ENCODE results near the gene SYT12.
"Not testable (repeated sequence)": the region's sequence is repeated elsewhere in the genome, so short reads cannot be mapped to it uniquely, and the experiment has no call there.

Gene SYT12

DNA sequence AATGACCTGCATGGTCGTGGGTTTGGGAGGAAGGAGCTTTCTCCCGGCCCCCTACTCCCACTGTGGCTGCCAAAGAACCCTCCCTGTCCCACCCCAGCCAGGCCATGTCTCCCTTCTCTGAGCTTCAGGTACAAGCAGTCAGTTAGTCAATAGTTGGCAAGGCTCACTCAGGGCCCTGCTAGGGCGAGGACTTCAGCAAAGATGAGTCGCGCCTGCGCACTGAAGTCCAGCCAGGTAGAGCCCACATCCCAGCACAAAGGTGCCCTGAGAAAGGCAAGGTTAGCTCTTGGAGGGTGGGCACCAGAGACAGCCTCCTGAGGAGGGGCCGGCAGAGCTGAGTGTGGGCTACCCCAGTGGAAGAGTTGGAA is 36.8 kb upstream of the SYT12 start:
- no peaks in the 10 kb centered on the region for H3K9me3 Mint-ChIP-seq
- H3K4me1 Mint-ChIP-seq (ENCODE audit: low read depth), result peaks cover 5% of the 10 kb centered on the region
- H3K27ac Mint-ChIP-seq, result peak overlapping the region; percentile 4
- H3K4me3 Mint-ChIP-seq, result no peak overlapping the region
- no peak for DNase-seq
- H3K27me3 Mint-ChIP-seq, result peaks cover 18% of the 10 kb centered on the region
- H3K36me3 Mint-ChIP-seq (ENCODE audit: low read depth), result no peaks in the 10 kb centered on the region

DNA sequence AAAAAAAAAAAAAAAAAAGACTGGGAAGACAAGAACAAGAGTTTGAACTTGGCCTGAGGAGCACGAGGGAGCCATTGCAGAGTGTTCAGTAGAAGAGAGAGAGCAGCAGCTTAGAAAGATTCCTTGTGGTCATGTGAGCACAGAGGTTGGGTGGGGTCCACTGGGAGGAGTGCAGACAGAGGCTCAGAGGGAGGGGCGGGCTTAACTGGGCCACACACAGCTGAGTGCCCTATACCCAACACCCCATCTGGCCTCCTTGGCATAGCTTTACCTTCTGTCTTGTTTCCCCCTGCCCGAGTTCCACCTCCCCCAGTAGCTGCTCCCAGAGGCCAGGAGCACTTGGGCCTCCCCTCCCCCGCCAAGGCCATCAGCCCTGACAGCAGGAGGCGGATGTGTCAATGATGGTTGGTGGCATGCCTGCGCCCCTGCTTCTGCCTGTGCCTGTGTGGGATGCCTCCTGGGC is 35.7 kb upstream of the SYT12 start:
- peaks cover 19% of the 10 kb centered on the region for H3K27me3 Mint-ChIP-seq

DNA sequence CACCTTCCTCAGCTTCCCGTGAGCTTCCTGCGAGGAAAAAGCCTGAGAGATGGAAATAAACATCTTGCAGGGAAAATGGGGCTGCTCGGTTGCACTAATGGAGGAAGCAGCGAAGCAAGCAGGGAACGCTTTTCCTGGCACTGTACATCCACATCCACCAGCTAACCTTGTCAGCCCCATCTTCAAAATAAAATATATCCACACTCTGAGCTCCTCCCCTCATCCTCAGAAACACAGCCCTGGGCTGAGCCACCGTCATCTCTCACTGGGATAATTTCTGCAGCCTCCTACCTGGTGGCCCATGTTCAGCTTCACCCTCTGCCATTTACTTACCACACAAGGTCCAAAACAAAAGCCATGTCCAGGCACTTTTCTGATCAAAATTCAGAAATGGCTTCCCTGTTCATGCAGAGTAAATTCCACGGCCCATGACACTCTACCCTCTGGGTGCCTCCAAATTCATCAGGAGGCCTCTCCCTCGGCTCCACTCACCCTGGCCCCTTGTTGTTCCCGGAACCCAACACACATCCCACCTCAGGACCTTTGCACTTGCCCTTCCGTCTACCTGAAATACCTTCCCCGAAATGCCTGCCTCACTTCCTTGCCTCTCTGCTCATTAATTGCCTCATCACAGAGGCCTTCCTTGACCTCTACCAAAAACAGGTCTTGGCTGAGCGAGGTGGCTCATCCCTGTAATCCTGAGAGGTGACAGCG is 34.9 kb upstream of the SYT12 start:
- Mint-ChIP-seq H3K9me3 (no peaks in the 10 kb centered on the region), H3K4me3 (no peak overlapping the region), H3K36me3 (ENCODE audit: low read depth) (no peaks in the 10 kb centered on the region), H3K27me3 (peaks cover 18% of the 10 kb centered on the region), H3K27ac (no peak overlapping the region), H3K4me1 (ENCODE audit: low read depth) (no peaks in the 10 kb centered on the region)
- DNase-seq, result no peak

More for the DNA sequence above, 35.7 kb upstream of the SYT12 start:
- no peak overlapping the region for H3K4me3 Mint-ChIP-seq
- H3K9me3 Mint-ChIP-seq, result no peaks in the 10 kb centered on the region
- peaks cover 2% of the 10 kb centered on the region for H3K4me1 Mint-ChIP-seq (ENCODE audit: low read depth)
- H3K36me3 Mint-ChIP-seq (ENCODE audit: low read depth), result no peaks in the 10 kb centered on the region
- no peak for DNase-seq
- no peak overlapping the region for H3K27ac Mint-ChIP-seq

DNA sequence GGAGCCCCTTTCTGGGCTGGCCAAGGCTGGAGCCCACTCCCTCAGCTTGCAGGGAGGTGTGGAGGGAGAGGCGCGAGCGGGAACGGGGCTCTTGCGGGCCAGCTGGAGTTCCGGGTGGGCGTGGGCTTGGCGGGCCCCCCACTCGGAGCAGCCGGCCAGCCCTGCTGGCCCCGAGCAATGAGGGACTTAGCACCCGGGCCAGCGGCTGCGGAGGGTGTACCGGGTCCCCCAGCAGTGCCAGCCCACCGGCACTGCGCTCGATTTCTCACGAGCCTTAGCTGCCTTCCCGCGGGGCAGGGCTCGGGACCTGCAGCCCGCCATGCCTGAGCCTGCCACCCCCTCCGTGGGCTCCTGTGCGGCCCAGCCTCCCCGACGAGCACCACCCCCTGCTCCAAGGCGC is 34.2 kb upstream of the SYT12 start:
- not testable (repeated sequence) for DNase-seq; H3K36me3 Mint-ChIP-seq (ENCODE audit: low read depth); H3K4me3 Mint-ChIP-seq; H3K9me3 Mint-ChIP-seq; H3K4me1 Mint-ChIP-seq (ENCODE audit: low read depth); H3K27ac Mint-ChIP-seq
- H3K27me3 Mint-ChIP-seq, result peaks cover 22% of the 10 kb centered on the region

DNA sequence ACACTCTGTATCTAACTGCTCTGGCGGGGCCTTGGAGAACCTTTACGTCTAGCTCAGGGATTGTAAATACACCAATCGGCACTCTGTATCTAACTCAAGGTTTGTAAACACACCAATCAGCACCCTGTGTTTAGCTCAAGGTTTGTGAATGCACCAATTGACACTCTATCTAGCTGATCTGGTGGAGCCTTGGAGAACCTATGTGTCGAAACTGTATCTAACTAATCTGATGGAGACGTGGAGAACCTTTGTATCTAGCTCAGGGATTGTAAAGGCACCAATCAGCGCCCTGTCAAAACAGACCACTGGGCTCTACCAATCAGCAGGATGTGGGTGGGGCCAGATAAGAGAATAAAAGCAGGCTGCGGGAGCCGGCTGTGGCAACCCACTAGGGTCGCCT is 33.6 kb upstream of the SYT12 start:
- H3K36me3 Mint-ChIP-seq (ENCODE audit: low read depth); H3K27ac Mint-ChIP-seq; H3K9me3 Mint-ChIP-seq; H3K4me3 Mint-ChIP-seq; DNase-seq; H3K4me1 Mint-ChIP-seq (ENCODE audit: low read depth): not testable (repeated sequence)
- peaks cover 22% of the 10 kb centered on the region for H3K27me3 Mint-ChIP-seq

DNA sequence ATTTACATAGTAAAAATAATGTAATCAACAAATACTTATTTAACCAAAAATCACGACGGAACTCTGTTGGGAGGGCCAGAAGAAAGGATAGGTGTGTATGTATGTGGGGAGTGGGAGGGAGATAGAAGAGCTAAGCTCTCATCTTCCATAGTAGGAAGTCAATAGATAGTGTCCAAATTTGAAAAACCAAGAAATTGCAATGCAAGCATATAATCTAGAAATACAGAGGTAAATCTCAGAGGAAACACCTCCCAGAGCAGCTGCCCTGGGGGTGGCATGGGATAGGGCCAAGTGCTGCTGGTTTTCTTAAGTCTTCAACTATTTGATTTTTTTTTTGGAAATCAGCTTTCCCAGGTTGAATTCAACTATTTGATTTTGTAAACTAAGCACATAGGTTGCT is 30.9 kb upstream of the SYT12 start:
- no peaks in the 10 kb centered on the region for H3K4me1 Mint-ChIP-seq (ENCODE audit: low read depth)
- H3K27ac Mint-ChIP-seq, result no peak overlapping the region
- H3K36me3 Mint-ChIP-seq (ENCODE audit: low read depth), result no peaks in the 10 kb centered on the region
- DNase-seq, result no peak
- peaks cover 26% of the 10 kb centered on the region for H3K27me3 Mint-ChIP-seq
- H3K4me3 Mint-ChIP-seq, result no peak overlapping the region
- no peaks in the 10 kb centered on the region for H3K9me3 Mint-ChIP-seq

DNA sequence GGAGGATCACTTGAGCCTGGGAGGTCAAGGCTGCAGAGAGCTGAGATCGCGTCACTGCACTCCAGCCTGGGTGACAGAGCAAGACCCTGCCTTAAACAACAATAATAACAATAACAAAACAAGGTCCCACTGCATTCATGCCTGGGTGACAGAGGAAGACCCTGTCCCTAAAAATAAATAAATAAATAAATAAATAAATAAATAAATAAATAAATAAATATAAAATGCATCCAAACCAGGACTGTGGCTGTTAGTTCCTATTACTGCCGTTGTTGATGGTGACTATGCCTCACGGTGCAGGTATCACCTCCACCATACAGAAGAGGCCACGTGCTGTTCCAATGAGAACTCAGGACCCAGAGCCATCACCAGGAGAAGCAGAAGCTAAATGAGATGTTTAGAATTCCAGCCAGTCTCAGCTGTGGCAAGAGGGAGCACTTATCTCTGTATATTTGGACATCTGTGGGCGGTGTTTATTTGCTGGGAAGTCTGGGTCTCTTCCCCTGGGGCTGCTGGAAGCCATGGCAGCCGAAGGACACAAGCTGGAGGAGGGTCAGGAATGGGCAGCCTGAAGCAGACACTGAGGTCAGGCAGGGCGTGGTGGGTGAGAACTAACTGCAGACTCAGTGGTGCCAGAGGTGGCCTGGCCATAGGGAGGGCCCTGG is 26.2 kb upstream of the SYT12 start:
- Mint-ChIP-seq H3K4me1 (ENCODE audit: low read depth) (no peaks in the 10 kb centered on the region), H3K36me3 (ENCODE audit: low read depth) (no peaks in the 10 kb centered on the region), H3K9me3 (no peaks in the 10 kb centered on the region), H3K27ac (no peak overlapping the region), H3K27me3 (peaks cover 16% of the 10 kb centered on the region), H3K4me3 (no peak overlapping the region)
- DNase-seq, result no peak

DNA sequence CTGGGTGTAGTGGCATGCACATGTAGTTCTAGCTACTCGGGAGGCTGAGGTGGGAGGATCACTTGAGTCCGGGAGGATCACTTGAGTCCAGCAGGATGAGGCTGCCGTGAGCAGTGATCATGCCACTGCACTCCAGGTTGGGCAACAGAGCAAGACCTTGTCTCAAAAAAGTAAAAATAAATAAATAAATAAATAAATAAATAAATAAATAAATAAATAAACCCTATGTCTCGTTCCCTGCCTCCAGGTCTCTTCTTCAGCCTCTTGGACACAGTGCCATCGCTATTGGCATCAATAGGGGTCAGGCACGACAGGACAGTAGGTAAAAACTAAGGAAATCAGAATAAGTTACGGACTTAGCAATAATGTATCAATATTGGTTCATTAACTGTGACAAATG is 23.4 kb upstream of the SYT12 start:
- H3K27ac Mint-ChIP-seq, result no peak overlapping the region
- DNase-seq, result no peak
- no peaks in the 10 kb centered on the region for H3K4me1 Mint-ChIP-seq (ENCODE audit: low read depth)
- H3K4me3 Mint-ChIP-seq, result no peak overlapping the region
- no peaks in the 10 kb centered on the region for H3K9me3 Mint-ChIP-seq
- peaks cover 7% of the 10 kb centered on the region for H3K27me3 Mint-ChIP-seq
- H3K36me3 Mint-ChIP-seq (ENCODE audit: low read depth), result no peaks in the 10 kb centered on the region

DNA sequence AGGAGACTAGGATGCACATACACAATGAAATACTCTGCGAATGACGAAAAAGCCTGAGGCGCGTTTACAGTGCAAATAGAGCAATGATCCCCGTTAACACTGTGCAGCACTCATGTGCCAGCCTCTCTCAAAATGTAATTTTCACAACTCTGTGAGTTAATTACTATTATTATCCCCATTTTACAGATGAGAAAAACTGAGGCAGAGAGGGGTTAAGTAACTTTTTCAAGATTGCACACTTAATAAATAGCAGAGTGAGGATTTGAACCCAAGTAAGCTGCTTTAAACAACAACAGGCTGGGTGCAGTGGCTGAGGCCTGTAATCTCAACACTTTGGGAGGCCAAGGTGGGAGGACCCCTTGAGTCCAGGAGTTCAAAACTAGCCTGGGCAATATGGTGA is 21.6 kb upstream of the SYT12 start:
- H3K4me1 Mint-ChIP-seq (ENCODE audit: low read depth), result peaks cover 4% of the 10 kb centered on the region
- no peak overlapping the region for H3K4me3 Mint-ChIP-seq
- no peak overlapping the region for H3K27ac Mint-ChIP-seq

DNA sequence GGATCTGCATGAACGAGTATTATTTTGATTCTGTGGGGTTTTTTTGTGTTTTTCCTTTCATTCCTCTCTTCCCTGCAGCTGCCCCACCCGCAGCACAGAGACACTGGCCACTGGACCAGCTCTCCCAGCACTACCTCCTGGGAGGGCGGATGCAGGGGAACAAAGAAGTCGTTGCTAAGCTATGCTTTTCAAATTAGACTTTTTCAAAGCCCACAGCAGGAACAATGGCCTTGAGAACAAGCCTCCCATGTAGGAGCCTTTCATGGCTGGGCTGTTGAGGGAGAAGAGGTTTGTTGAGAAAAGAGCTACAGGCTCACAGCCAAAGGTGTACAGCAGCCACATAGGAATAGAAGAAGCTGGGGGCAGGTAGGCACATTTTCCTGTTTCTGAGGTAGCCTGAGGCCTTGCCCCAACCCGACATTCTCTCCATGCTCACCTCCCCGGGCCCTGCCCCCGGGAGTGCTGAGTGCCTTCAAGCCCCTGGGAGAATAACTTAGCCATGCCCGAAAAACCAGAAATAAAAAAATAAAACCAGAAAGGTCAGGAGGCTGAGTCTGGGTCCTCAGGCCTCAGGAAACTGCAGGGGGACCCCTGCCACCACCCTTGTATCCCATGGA is 20.5 kb upstream of the SYT12 start:
- DNase-seq, result no peak
- peaks cover 10% of the 10 kb centered on the region for H3K4me1 Mint-ChIP-seq (ENCODE audit: low read depth)
- H3K27me3 Mint-ChIP-seq, result no peaks in the 10 kb centered on the region

More for the DNA sequence above, 21.6 kb upstream of the SYT12 start:
- DNase-seq, result no peak
- Mint-ChIP-seq H3K27me3 (peaks cover 5% of the 10 kb centered on the region), H3K36me3 (ENCODE audit: low read depth) (no peaks in the 10 kb centered on the region), H3K9me3 (no peaks in the 10 kb centered on the region)

DNA sequence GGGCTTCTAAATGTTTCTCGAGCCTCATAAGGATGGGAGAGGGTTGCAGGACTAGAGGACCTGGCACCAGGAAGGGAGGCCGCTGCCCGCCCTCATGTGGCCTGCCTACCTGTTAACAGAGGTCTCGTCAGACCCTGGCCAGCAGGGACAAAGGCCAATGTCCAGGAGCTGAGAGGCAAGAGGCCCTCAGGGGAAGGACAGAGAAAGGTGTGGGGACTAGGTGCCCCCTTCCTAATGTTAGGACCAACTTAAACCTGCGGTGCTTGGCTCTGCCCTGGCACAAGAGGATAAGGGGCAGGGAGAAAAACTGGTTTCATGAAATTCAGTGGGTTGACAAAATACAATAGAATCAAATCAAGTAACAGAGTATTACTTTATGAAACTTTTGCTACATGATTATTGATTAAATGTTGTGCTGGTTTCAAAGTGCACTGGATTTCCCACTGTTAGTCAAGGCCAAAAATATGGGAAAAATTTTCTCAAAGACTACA is 20.0 kb upstream of the SYT12 start:
- H3K4me3 Mint-ChIP-seq, result no peak overlapping the region
- peaks cover 10% of the 10 kb centered on the region for H3K4me1 Mint-ChIP-seq (ENCODE audit: low read depth)
- no peaks in the 10 kb centered on the region for H3K27me3 Mint-ChIP-seq
- DNase-seq, result no peak
- H3K9me3 Mint-ChIP-seq, result no peaks in the 10 kb centered on the region
- H3K27ac Mint-ChIP-seq, result no peak overlapping the region
- H3K36me3 Mint-ChIP-seq (ENCODE audit: low read depth), result no peaks in the 10 kb centered on the region

More for the DNA sequence above, 20.5 kb upstream of the SYT12 start:
- H3K36me3 Mint-ChIP-seq (ENCODE audit: low read depth), result no peaks in the 10 kb centered on the region
- H3K9me3 Mint-ChIP-seq, result no peaks in the 10 kb centered on the region
- no peak overlapping the region for H3K4me3 Mint-ChIP-seq
- no peak overlapping the region for H3K27ac Mint-ChIP-seq

DNA sequence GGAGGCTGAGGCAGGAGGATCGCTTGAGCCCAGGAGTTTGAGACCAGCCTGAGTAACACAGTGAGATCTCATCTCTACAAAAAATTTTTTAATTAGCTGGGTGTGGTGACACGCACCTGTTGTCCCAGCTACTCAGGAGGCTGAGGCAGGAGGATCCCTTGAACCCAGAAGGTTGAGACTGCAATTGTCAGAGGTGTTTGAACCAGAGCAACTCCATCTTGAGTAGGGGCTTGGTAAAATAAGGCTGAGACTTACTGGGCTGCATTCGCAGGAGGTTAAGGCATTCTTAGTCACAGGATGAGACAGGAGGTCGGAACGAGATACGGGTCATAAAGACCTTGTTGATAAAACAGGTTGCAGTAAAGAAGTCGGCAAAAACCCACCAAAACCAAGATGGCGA is 17.7 kb upstream of the SYT12 start:
- H3K4me1 Mint-ChIP-seq (ENCODE audit: low read depth), result peaks cover 10% of the 10 kb centered on the region
- H3K36me3 Mint-ChIP-seq (ENCODE audit: low read depth); H3K4me3 Mint-ChIP-seq; H3K27ac Mint-ChIP-seq; DNase-seq; H3K27me3 Mint-ChIP-seq; H3K9me3 Mint-ChIP-seq: not testable (repeated sequence)

DNA sequence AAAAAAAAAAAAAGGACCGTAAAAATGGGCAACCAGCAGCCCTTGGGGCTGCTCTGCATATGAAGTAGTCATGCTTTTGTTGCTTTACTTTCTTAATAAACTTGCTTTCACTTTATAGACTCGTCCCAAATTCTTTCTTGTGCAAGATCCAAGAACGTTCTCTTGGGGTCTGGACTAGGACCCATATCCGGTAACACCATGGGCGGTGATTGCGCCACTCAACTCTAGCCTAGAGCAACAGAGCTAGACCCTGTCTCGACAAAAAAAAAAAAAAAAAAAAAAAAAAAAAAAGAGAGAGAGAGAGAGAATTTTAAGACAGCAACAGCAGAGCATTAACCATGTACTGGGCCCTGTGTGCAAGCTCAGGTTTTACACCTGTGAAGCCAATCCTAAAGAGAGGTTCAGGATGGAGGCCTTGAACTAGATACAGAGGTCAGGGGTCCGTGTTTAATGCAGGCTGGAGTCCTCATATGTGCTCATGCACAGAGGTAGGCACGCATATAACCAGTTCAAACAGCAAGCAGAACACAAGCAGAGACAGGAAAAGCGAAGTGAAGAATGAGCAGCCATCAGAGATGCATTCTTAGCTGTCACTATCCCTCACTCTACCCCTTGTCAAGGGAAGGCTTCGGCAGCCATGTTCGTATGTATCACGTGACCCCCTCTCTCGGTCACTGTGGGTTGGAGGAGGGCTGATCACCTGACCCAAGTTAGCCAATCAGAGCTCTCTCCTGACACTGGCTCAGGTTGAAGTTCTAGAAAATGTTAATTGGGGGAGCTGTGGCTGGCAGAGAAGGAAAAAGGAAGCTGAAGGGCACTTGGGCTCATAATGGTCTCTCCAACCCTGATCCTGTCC is 16.7 kb upstream of the SYT12 start:
- H3K27me3 Mint-ChIP-seq, result no peaks in the 10 kb centered on the region
- H3K27ac Mint-ChIP-seq, result no peak overlapping the region
- H3K36me3 Mint-ChIP-seq (ENCODE audit: low read depth), result no peaks in the 10 kb centered on the region
- H3K4me1 Mint-ChIP-seq (ENCODE audit: low read depth), result peaks cover 10% of the 10 kb centered on the region
- H3K9me3 Mint-ChIP-seq, result no peaks in the 10 kb centered on the region
- no peak overlapping the region for H3K4me3 Mint-ChIP-seq
- peak; percentile 46 for DNase-seq

DNA sequence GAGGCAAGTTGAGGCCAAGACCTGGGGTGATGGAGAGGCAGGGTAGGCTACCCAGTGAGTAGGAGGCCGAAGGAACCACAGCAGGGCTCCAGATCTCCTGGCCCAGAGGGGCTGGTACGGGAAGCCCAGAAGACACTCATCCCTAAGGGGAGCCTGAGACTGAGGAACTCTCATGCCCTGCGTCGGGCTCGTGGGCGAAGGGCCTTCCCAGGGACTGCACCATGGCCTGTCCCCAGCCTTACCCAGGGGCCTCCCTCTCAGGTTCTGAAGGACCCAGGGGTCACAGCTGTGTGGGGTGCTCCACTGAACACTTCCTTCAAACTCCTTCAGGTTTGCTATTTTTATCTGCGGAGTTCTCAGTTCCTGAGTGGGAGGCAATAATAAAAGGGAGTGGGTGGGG is 15.8 kb upstream of the SYT12 start:
- H3K4me1 Mint-ChIP-seq (ENCODE audit: low read depth), result peaks cover 10% of the 10 kb centered on the region
- no peaks in the 10 kb centered on the region for H3K27me3 Mint-ChIP-seq
- H3K4me3 Mint-ChIP-seq, result no peak overlapping the region
- no peak overlapping the region for H3K27ac Mint-ChIP-seq
- no peaks in the 10 kb centered on the region for H3K36me3 Mint-ChIP-seq (ENCODE audit: low read depth)
- DNase-seq, result no peak
- no peaks in the 10 kb centered on the region for H3K9me3 Mint-ChIP-seq
